Endodermal cell (in vitro differentiated cells): ENCODE data around the gene IFT88. TPM values are rescaled to one million over a fixed set of nuclear protein-coding genes. Genes with fewer than 3 reads are reported as not detected.

ENCODE experiments used
- DNase-seq: peaks from one replicate; pipeline ENCODE4 v3.0.0-alpha.2; 2017
- H3K27ac ChIP-seq: 2 replicates; pipeline ENCODE4 v1.5.1; 2013; ENCODE audit warnings: mild to moderate bottlenecking, low read depth, low read length, moderate library complexity
- H3K27me3 ChIP-seq: 2 replicates; pipeline ENCODE4 v1.6.1; 2013; ENCODE audit warnings: mild to moderate bottlenecking, low read length, moderate library complexity; ENCODE audit not compliant: insufficient read depth, control insufficient read depth, poor library complexity, severe bottlenecking
- H3K36me3 ChIP-seq: 2 replicates; pipeline ENCODE4 v1.7.0; 2013; ENCODE audit warnings: mild to moderate bottlenecking, low read length, moderate library complexity; ENCODE audit not compliant: control insufficient read depth, insufficient read depth
- H3K4me1 ChIP-seq: one replicate; pipeline ENCODE4 v1.7.0; 2013; ENCODE audit warnings: low read length; ENCODE audit not compliant: control insufficient read depth, insufficient read depth
- H3K4me3 ChIP-seq: 2 replicates; pipeline ENCODE4 v1.5.1; 2013; ENCODE audit warnings: mild to moderate bottlenecking, low read length, moderate library complexity
- H3K9ac ChIP-seq: 2 replicates; pipeline ENCODE4 v1.6.1; 2013; ENCODE audit warnings: mild to moderate bottlenecking, low read length, moderate library complexity; ENCODE audit not compliant: poor library complexity, severe bottlenecking; ENCODE audit errors: extremely low read depth
- H3K9me3 ChIP-seq: 2 replicates; pipeline ENCODE4 v1.6.1; 2013; ENCODE audit warnings: mild to moderate bottlenecking, low read length, moderate library complexity; ENCODE audit not compliant: control insufficient read depth
- H3K27ac Mint-ChIP-seq: 2 replicates; pipeline ENCODE4 v1.8.0; 2020; ENCODE audit warnings: mixed read lengths
- H3K27me3 Mint-ChIP-seq: 2 replicates; pipeline ENCODE4 v1.8.0; 2021; ENCODE audit warnings: mild to moderate bottlenecking, mixed read lengths; ENCODE audit not compliant: insufficient read depth
- H3K36me3 Mint-ChIP-seq: 2 replicates; pipeline ENCODE4 v1.8.0; 2020; ENCODE audit warnings: low read depth, mixed read lengths
- H3K4me1 Mint-ChIP-seq: 2 replicates; pipeline ENCODE4 v1.8.0; 2020; ENCODE audit warnings: mixed read lengths
- H3K4me3 Mint-ChIP-seq: 2 replicates; pipeline ENCODE4 v1.8.0; 2020; ENCODE audit warnings: mild to moderate bottlenecking, moderate library complexity, mixed read lengths
- H3K9me3 Mint-ChIP-seq: 2 replicates; pipeline ENCODE4 v1.8.0; 2020; ENCODE audit warnings: mild to moderate bottlenecking, mixed read lengths
- WGBS, 2 experiments: methylation state at CpG; one replicate each; pipeline versions ENCODE4 v1.1.5 to v1.1.7; 2013; ENCODE audit warnings: missing lambda C conversion rate in 2 of 2, mixed read lengths in 1 of 2; ENCODE audit not compliant: insufficient coverage in 1 of 2, insufficient read length in 1 of 2; 5-methylcytosine and 5-hydroxymethylcytosine counted together
- total RNA-seq, 2 donors: library from RNA; stranded (reverse); fragmentation: NEBNext Ultra II Directional in 1 of 2; extraction: Animal tissue kit (Norgen Biotek cat#: 25700) in 1 of 2; gene quantifications; 2 replicates in 1 of 2; 3 replicates in 1 of 2; pipeline ENCODE4 v1.2.1, GENCODE V29; 2021
- TF ChIP-seq, protein P1 (sequence below): fragments of 200-600 bp; sonication (generic); conservative IDR thresholded peaks from 2 replicates; pipeline ENCODE4 v1.5.0; 2021; ENCODE audit warnings: antibody characterized with exemption, mild to moderate bottlenecking

The IFT88 gene
- total RNA-seq, 2 donors from 2014 or later, result 15.2 to 18.7 TPM

DNA sequence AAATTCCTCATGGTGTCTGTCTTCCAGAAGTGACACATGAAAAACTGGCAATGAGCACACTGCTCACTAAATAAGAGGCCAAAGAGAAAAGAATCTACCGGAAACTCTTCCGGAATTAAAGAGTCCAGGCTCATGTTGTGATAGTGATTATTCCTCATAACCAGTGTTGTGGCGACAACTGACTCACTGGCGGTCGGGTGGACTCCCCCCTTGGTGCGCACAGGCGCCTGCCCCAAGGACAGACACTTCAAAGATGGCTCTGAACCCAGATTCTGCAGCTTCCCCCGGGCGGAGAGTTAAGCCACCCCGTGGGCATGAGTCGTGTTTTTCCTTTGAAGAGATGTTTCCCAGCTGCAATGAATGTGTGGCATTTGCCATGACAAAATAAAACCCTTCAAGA lies 146.8 kb downstream of the IFT88 start:
- Histone ChIP-seq H3K9me3 (no peaks in the 10 kb centered on the region), H3K27me3 (no peaks in the 10 kb centered on the region), H3K27ac (no peak overlapping the region), H3K4me3 (no peak overlapping the region), H3K4me1 (peaks cover 10% of the 10 kb centered on the region), H3K36me3 (no peaks in the 10 kb centered on the region), H3K9ac (no peak overlapping the region)
- TF ChIP-seq, protein P1, sequence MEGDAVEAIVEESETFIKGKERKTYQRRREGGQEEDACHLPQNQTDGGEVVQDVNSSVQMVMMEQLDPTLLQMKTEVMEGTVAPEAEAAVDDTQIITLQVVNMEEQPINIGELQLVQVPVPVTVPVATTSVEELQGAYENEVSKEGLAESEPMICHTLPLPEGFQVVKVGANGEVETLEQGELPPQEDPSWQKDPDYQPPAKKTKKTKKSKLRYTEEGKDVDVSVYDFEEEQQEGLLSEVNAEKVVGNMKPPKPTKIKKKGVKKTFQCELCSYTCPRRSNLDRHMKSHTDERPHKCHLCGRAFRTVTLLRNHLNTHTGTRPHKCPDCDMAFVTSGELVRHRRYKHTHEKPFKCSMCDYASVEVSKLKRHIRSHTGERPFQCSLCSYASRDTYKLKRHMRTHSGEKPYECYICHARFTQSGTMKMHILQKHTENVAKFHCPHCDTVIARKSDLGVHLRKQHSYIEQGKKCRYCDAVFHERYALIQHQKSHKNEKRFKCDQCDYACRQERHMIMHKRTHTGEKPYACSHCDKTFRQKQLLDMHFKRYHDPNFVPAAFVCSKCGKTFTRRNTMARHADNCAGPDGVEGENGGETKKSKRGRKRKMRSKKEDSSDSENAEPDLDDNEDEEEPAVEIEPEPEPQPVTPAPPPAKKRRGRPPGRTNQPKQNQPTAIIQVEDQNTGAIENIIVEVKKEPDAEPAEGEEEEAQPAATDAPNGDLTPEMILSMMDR, result no peak
- Mint-ChIP-seq H3K4me1 (peaks cover 9% of the 10 kb centered on the region), H3K4me3 (no peak overlapping the region), H3K36me3 (no peaks in the 10 kb centered on the region), H3K27me3 (peaks cover 17% of the 10 kb centered on the region), H3K9me3 (no peaks in the 10 kb centered on the region), H3K27ac (no peak overlapping the region)
- 74 to 92% methylated on average over 4 to 11 of the region's 11 CpGs for WGBS, 2 experiments
- DNase-seq, result no peak

GRCh38 chr13:20714161-20714560 lies 147.2 kb downstream of the IFT88 start:
- H3K27ac ChIP-seq, result no peak overlapping the region
- TF ChIP-seq, protein P1, result no peak
- H3K4me3 Mint-ChIP-seq, result no peak overlapping the region
- H3K9me3 ChIP-seq, result no peaks in the 10 kb centered on the region
- WGBS, 2 experiments, result 87 to 90% methylated on average over 4 to 8 of the region's 8 CpGs
- H3K36me3 ChIP-seq, result no peaks in the 10 kb centered on the region
- H3K4me1 Mint-ChIP-seq, result peaks cover 9% of the 10 kb centered on the region
- H3K9me3 Mint-ChIP-seq, result no peaks in the 10 kb centered on the region
- peaks cover 17% of the 10 kb centered on the region for H3K27me3 Mint-ChIP-seq
- no peaks in the 10 kb centered on the region for H3K36me3 Mint-ChIP-seq
- DNase-seq, result no peak
- H3K27me3 ChIP-seq, result peaks cover under 1% of the 10 kb centered on the region
- H3K9ac ChIP-seq, result no peak overlapping the region
- H3K4me3 ChIP-seq, result no peak overlapping the region
- peaks cover 10% of the 10 kb centered on the region for H3K4me1 ChIP-seq
- no peak overlapping the region for H3K27ac Mint-ChIP-seq

DNA sequence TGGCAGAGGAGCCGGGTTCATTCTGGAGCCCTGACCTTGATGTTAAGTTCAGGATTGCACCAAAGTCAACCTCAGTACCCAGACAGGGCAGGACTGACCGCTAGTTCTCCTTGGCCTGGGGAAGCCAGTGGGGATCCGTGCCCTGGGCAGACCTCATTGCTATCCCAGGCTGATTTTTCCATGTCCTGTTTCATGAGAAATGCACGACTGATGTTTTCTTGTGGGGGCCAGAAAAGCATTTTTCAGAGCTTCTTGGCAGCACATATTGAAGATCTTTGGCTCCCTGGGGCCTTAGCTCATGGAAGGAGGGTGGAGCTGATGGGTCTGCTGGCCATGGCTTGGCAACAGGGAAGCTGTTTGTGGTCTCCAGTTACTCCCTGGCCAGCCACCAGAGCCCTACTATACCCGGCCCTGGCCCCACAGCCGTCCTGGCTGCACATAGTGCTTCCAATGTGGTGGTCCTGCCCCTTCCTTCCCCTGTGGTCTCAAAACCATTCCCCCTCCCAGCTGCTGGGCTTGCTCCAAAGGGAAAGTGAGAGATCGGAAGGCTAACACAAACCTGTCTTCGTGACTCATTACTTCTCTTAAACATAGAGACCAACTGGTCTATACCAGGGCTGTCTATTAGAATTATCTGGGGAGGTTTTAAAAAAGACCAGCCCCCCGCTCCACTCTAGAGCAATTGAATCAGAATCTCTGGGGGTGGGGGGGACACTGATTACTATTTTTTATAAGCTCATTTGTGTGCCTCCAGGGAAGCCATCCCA lies 147.8 kb downstream of the IFT88 start:
- peaks cover 10% of the 10 kb centered on the region for H3K4me1 ChIP-seq
- H3K27me3 ChIP-seq, result peaks cover 4% of the 10 kb centered on the region
- Mint-ChIP-seq H3K4me1 (peaks cover 9% of the 10 kb centered on the region), H3K27ac (no peak overlapping the region), H3K36me3 (no peaks in the 10 kb centered on the region), H3K9me3 (no peaks in the 10 kb centered on the region), H3K4me3 (no peak overlapping the region), H3K27me3 (peaks cover 17% of the 10 kb centered on the region)
- DNase-seq, result no peak
- H3K4me3 ChIP-seq, result no peak overlapping the region
- TF ChIP-seq, protein P1, result no peak
- H3K27ac ChIP-seq, result no peak overlapping the region
- H3K36me3 ChIP-seq, result no peaks in the 10 kb centered on the region
- 94 to 100% methylated on average over 4 to 8 of the region's 9 CpGs for WGBS, 2 experiments
- no peaks in the 10 kb centered on the region for H3K9me3 ChIP-seq
- H3K9ac ChIP-seq, result no peak overlapping the region
